ENCODE data around the gene INO80B.
"Not testable (repeated sequence)": the region's sequence is repeated elsewhere in the genome, so short reads cannot be mapped to it uniquely, and the experiment has no call there.

INO80B gene

DNA sequence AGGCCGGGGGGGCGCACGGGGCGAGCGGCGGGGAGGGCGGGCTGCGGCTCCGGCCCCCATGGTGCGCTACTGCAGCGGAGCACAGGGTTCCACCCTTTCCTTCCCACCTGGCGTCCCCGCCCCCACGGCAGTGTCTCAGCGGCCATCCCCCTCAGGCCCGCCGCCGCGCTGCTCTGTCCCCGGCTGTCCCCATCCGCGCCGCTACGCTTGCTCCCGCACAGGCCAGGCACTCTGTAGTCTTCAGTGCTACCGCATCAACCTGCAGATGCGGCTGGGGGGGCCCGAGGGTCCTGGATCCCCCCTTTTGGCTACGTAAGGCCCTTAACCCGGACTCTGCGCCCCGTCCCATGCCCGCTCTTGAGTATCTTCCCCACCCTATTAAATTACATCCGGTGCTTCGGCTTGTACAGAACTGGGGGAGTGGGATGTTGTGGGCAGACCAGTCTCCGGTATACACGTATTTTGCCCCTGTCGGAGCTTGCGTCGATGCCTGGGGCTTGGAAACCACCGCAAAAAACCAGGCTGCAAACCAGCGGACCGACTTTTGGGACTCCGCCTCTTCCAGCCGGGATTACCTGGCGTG is 2.8 kb downstream of the INO80B start:
- Mint-ChIP-seq H3K9me3 (no peaks in the 10 kb centered on the region), H3K4me3 (peak overlapping the region; percentile 96), H3K36me3 (ENCODE audit: low read depth) (peaks cover 22% of the 10 kb centered on the region), H3K4me1 (ENCODE audit: low read depth) (peaks cover 63% of the 10 kb centered on the region), H3K27me3 (no peaks in the 10 kb centered on the region), H3K27ac (peak overlapping the region; percentile 98)

DNA sequence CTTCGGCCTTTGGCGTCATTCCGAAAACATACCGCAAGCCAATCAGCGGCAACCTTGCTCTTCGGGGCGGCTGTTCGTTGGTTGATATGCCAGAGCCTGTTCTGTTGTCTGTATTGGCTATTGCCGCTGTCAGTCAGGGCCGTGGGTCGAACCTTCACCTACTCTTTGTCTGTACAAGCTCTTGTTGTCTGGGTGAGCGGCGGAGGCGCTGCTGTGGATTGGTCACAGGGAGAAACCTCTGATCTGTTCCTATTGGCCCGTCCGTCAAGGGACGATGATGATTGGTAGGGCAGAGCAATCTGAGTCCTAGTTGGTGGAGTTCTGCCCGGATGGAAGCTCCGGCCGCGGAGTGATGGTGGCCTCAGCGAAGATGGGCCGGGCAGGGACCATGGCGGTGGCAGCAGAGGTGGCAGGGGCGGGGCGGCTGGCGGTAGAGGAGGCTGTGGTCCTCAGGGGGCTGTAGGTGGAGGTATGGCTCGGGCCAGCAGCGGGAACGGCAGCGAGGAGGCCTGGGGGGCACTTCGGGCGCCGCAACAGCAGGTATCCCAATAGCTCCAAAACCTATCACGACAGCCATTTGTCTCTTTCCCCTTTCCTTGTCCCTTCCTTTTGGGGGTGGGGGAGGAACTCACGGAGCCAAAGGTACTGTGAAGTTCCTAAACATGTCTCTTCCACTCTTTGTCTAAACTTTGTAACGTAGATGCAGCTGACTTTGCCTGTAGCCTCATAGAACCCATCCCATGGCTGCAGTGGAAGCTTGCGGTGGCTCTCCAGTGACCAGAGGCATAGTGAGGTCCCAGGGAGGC is 3.4 kb downstream of the INO80B start, which contains the start of gene WBP1:
WBP1 (plus strand) TSS at position 307 of the 806 bp plus-strand sequence; CDS start at position 472, 165 bp downstream.
- Mint-ChIP-seq H3K27me3 (no peaks in the 10 kb centered on the region), H3K36me3 (ENCODE audit: low read depth) (peaks cover 29% of the 10 kb centered on the region), H3K4me3 (peak within 1 kb of the TSS; percentile 96), H3K9me3 (no peaks in the 10 kb centered on the region), H3K27ac (peak within 1 kb of the TSS; percentile 98), H3K4me1 (ENCODE audit: low read depth) (peaks cover 63% of the 10 kb centered on the region)

DNA sequence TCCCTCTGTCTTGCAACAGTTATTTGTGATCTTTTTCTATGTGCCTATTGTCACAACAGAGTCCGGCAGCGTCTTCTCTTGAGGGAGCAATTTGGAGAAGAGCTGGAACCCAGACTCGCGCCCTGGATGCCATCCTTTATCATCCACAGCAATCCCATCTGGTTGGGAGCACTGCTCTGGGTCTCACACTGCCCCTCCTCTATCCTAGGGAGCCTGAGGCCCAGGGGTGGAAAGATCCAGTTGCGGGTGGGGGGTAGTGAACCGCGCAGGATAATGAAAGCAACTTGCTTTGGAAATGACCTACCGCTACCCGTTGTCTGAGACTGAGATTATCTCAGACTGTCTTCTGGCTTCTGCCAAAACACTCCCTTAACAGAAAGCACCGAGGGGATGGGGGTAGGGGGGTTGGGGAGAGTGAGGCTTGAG is 4.1 kb downstream of the INO80B start:
- Mint-ChIP-seq H3K9me3 (no peaks in the 10 kb centered on the region), H3K27me3 (no peaks in the 10 kb centered on the region), H3K4me3 (peak overlapping the region; percentile 96), H3K27ac (peak overlapping the region; percentile 98), H3K4me1 (ENCODE audit: low read depth) (peaks cover 67% of the 10 kb centered on the region), H3K36me3 (ENCODE audit: low read depth) (peaks cover 30% of the 10 kb centered on the region)

DNA sequence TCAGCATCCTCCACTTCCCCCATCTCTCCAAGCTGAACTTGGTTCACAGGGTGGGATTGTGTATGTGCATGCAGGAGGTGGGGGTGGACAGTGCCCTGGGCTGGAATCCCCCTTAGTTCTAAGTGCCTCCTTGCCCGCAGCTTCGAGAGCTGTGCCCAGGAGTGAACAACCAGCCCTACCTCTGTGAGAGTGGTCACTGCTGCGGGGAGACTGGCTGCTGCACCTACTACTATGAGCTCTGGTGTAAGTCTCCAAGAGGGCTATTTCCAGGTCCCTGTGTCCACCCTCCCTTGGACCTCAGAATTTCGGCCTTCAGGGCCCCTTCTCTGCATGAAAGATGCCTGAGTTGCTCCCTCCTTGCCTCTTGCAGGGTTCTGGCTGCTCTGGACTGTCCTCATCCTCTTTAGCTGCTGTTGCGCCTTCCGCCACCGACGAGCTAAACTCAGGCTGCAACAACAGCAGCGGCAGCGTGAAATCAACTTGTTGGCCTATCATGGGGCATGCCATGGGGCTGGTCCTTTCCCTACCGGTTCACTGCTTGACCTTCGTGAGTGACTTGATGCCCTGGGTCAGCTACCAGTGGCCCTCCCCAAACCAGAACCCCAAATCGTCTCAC is 4.7 kb downstream of the INO80B start:
- Mint-ChIP-seq H3K36me3 (ENCODE audit: low read depth) (peaks cover 30% of the 10 kb centered on the region), H3K4me3 (peak overlapping the region; percentile 96), H3K27ac (peak overlapping the region; percentile 52), H3K4me1 (ENCODE audit: low read depth) (peaks cover 65% of the 10 kb centered on the region)
- not testable (repeated sequence) for H3K27me3 Mint-ChIP-seq, H3K9me3 Mint-ChIP-seq

DNA sequence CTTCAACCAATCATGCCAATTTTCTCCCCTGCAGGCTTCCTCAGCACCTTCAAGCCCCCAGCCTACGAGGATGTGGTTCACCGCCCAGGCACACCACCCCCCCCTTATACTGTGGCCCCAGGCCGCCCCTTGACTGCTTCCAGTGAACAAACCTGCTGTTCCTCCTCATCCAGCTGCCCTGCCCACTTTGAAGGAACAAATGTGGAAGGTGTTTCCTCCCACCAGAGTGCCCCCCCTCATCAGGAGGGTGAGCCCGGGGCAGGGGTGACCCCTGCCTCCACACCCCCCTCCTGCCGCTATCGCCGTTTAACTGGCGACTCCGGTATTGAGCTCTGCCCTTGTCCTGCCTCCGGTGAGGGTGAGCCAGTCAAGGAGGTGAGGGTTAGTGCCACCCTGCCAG is 5.3 kb downstream of the INO80B start:
- Mint-ChIP-seq H3K4me3 (peak overlapping the region; percentile 96), H3K36me3 (ENCODE audit: low read depth) (peaks cover 27% of the 10 kb centered on the region), H3K4me1 (ENCODE audit: low read depth) (peaks cover 59% of the 10 kb centered on the region), H3K27ac (peak overlapping the region; percentile 52)
- H3K27me3 Mint-ChIP-seq, H3K9me3 Mint-ChIP-seq: not testable (repeated sequence)

DNA sequence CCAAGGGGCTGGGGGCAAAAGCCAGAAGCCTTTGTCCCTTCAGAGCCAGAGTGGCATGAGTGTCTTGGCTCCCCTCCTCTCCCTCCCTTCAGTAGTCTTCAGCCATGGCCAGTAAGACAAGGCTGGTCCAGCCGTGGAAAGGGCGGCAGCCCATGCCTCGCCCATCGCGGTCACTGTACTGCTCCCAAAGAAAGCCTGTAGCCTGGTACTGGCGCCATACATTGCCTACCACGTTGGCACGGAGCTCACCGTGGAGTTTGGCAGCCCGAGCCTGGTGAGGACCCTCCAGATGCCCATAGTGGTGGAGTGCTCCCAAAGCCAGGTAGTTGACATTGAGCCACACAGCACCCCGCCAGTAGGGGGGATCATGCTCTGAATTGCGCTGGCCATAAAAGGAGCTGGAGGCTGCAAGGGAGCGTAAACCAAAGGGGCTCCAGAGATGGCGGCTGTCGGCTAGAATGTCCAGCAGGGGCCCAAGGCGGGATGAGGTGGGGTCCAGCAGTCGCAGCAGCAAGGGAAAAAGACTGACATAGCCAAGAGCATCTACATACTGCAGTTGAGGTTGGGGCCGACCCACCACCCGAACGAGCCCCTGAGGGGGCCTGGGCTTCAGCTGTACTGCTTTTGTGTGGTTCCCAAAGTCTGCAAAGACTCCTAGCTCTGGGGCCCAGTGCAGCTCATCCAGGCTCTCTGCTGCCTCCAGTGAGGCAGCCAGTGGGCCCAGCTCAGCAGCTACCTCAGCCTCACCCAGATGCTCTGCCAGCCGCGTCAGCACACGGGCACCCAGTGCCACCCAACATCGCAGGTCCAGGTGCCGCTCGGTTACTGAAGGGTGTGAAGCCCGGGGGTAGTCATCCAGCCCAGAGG is 6.5 kb downstream of the INO80B start:
- no peak overlapping the region for H3K27ac Mint-ChIP-seq
- H3K27me3 Mint-ChIP-seq: no peaks in the 10 kb centered on the region
- peaks cover 18% of the 10 kb centered on the region for H3K36me3 Mint-ChIP-seq (ENCODE audit: low read depth)
- H3K4me3 Mint-ChIP-seq: no peak overlapping the region
- H3K4me1 Mint-ChIP-seq (ENCODE audit: low read depth): peaks cover 53% of the 10 kb centered on the region
- no peaks in the 10 kb centered on the region for H3K9me3 Mint-ChIP-seq

DNA sequence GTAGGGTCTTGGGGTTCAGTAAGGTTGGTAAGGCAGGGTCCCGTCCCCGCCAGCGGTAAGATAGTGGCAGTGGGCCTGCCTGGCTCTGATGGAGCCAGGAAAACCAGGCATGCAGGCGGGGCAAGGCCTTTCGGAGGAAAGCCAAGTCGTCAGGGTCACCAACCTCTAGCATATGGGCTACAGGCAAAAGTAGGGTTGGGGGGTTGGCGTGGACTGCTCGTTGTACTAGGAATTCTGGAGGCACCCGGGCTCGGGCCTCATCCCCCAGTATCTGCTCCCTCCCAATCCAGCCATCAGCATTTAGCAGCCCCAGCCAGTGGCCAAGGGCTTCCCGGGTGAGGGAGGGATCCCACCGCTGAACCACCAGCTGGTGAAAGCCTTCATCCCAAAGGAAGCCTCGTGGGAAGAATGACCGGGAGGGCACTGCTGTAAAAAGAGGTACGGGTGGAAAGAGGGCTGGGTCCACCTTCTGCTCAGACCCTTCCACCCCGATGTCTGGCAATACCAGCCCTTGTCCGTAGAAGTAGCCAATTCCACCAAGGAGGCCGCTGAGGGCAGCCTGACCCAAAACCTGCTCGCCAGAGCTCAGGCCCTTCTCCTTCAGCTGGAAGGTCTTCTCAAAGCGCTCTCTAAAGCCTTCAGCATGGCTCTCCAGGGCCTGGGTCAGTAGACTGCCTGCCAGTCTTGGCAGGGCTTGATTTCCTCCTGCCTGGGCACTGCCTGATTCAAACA is 7.3 kb downstream of the INO80B start:
- no peak overlapping the region for H3K4me3 Mint-ChIP-seq
- peaks cover 12% of the 10 kb centered on the region for H3K36me3 Mint-ChIP-seq (ENCODE audit: low read depth)
- H3K9me3 Mint-ChIP-seq: no peaks in the 10 kb centered on the region
- H3K4me1 Mint-ChIP-seq (ENCODE audit: low read depth): peaks cover 45% of the 10 kb centered on the region
- H3K27ac Mint-ChIP-seq: no peak overlapping the region
- H3K27me3 Mint-ChIP-seq: no peaks in the 10 kb centered on the region

DNA sequence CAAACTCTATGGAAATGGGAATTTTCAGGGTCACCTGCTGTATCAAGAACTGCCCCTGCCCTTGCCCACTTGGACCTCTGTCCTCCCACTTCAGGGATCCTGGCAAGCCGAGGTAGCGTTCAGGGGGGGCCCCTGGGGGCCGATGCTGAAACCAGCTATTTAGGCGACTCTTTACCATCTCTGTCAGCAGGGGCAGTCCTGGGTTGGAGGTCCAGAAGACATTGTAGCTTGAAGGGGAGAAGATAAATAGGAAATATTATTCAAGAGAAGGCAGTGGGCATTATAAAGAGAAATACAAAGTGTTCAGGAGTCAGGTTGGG is 7.9 kb downstream of the INO80B start:
- no peaks in the 10 kb centered on the region for H3K9me3 Mint-ChIP-seq
- H3K27me3 Mint-ChIP-seq: no peaks in the 10 kb centered on the region
- H3K27ac Mint-ChIP-seq: no peak overlapping the region
- no peak overlapping the region for H3K4me3 Mint-ChIP-seq
- peaks cover 11% of the 10 kb centered on the region for H3K36me3 Mint-ChIP-seq (ENCODE audit: low read depth)
- peaks cover 44% of the 10 kb centered on the region for H3K4me1 Mint-ChIP-seq (ENCODE audit: low read depth)

DNA sequence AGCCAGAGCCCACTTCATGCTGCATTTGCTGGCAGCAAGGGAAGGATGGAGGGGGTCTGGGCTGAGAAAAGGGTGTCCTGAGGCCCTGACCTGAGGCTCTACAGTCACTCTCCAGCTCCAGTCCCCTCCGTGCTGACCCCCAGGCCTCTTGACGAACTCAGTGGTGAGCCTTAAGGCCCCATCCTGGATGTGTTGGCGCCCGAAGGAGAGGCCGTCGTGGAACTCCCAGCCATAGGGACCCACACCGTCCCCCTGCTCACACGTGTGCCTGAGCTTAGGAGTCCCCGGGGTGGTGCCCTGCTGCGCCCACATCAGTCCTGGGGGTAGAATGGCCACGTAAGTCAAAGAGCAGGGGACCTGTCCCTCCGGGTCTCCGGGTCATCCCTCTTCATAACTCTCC is 9.5 kb downstream of the INO80B start:
- Mint-ChIP-seq H3K27me3 (no peaks in the 10 kb centered on the region), H3K36me3 (ENCODE audit: low read depth) (peaks cover 11% of the 10 kb centered on the region), H3K4me3 (peak overlapping the region; percentile 97), H3K9me3 (no peaks in the 10 kb centered on the region), H3K4me1 (ENCODE audit: low read depth) (peaks cover 30% of the 10 kb centered on the region), H3K27ac (peak overlapping the region; percentile 71)

DNA sequence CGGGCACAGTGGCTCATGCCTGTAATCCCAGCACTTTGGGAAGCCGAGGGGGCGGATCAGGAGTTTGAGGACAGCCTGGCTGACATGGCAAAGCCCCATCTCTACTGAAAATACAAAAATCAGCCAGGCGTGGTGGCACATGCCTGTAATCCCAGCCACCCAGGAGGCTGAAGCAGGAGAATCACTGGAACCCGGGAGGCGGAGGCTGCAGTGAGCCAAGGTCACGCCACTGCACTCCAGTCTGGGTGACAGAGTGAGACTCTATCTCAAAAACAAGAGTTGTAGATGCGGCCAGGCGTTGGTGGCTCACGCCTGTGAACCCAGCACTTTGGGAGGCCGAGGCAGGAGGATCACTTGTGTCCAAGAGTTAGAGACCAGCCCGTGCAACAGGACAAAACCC is 15.9 kb downstream of the INO80B start:
- H3K9me3 Mint-ChIP-seq, H3K27me3 Mint-ChIP-seq: not testable (repeated sequence)
- peaks cover 32% of the 10 kb centered on the region for H3K4me1 Mint-ChIP-seq (ENCODE audit: low read depth)
- H3K27ac Mint-ChIP-seq: peak overlapping the region; percentile 75
- H3K36me3 Mint-ChIP-seq (ENCODE audit: low read depth): peaks cover 35% of the 10 kb centered on the region
- H3K4me3 Mint-ChIP-seq: peak overlapping the region; percentile 57

DNA sequence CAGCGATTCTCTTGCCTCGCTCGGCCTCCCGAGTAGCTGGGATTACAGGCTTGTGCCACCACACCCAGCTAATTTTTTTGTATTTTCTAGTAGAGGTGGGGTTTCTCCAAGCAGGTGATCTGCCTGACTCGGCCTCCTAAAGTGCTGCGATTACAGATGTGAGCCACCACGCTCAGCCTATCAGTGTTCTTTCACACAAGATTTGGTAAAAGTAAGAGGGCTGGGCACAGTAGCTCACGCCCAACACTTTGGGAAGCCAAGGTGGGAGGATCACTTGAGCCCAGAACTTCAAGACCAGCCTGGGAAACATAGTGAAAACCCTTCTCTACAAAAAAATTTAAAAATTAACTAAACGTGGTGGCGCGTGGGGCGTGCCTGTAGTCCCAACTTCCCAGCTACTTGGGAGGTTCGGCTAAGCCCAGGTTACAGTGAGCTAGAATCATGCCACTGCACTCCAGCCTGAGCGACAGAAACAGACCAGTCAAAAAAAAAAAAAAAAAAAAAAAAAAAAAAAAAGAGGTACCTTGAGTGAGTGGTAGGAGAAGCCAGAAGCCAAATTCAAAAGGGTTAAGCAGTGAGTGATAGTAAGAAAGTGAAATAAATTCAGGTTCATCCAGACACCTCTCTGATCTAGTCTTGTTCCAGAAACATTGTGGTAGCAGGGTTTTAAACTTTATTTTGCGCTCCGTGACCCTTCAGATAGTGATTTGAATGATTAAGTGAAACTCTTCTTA is 16.6 kb downstream of the INO80B start:
- Mint-ChIP-seq H3K4me3 (peak overlapping the region; percentile 96), H3K9me3 (no peaks in the 10 kb centered on the region), H3K36me3 (ENCODE audit: low read depth) (peaks cover 36% of the 10 kb centered on the region), H3K27me3 (no peaks in the 10 kb centered on the region), H3K4me1 (ENCODE audit: low read depth) (peaks cover 27% of the 10 kb centered on the region), H3K27ac (peak overlapping the region; percentile 96)

DNA sequence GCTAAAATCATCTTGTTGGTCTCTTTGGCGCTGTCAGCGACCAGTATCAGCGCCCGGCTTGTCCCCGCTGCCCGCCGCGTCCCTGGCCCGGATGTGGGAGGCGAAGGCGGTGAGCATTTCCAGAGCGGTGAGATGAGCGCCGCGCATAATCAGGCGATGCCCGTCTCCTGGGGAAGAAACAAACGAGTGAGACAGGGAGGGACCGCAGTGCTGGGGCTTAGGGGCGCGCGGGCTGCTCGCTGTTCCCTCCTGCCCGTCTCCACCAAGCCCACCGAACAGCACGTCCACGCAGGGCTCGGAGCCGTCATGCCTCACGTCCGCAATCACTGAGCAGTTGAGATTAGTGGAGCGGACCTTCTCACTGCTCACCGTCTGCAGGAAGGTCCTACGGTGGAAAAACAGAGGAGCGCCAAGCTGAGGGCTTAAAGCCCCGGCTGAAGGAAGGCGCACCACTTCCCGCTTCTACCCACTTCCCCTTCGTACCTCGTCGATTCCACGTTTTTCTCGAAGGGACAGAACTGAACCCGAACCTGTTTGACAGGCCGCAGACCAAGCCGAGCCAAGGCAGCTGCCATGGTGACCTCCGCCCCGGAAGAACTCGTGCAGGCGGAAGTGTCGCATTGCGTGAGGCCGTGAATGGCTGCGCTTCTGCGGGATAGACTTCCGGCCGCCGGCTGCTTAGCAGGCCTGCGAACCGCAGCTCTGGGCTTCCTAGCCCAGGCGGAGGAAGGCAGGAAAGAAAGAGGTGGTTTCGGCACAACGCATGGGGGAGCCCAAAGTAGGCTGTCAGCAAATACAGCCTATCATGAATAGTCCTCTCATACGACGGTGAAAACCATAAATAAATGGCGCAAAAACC is 17.4 kb downstream of the INO80B start, which contains the start of gene MRPL53:
MRPL53 (minus strand) TSS at position 595 of the 859 bp plus-strand sequence; CDS start at position 575, 20 bp downstream.
- Mint-ChIP-seq H3K27me3 (no peaks in the 10 kb centered on the region), H3K9me3 (no peaks in the 10 kb centered on the region), H3K4me3 (peak within 1 kb of the TSS; percentile 96), H3K27ac (peak within 1 kb of the TSS; percentile 96), H3K4me1 (ENCODE audit: low read depth) (peaks cover 27% of the 10 kb centered on the region), H3K36me3 (ENCODE audit: low read depth) (peaks cover 38% of the 10 kb centered on the region)

DNA sequence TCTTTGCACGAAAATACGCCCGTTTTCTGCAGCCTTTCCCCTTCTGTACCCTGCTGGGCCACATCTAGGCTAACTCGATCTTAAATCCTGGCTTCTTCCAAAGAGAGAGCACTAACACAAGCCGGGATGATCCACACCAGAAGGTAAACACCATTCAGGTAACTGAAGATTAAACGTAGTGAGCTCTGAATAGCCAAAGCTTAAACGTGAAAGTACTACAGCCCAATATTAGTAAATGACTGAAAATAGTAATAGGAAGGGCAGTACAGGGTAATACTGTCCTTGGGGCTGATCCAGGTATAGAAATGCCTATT is 18.0 kb downstream of the INO80B start:
- Mint-ChIP-seq H3K27me3 (no peaks in the 10 kb centered on the region), H3K36me3 (ENCODE audit: low read depth) (peaks cover 41% of the 10 kb centered on the region), H3K27ac (peak overlapping the region; percentile 96), H3K4me1 (ENCODE audit: low read depth) (peaks cover 27% of the 10 kb centered on the region), H3K4me3 (peak overlapping the region; percentile 96), H3K9me3 (no peaks in the 10 kb centered on the region)
